ENCODE results near the gene FLOT1. TPM values are rescaled to one million over a fixed set of nuclear protein-coding genes. Genes with fewer than 3 reads are reported as not detected.

Gene FLOT1
- total and polyA plus RNA-seq, 2 donors (not counting 1 experiment from before 2014, with no cell fraction given), result 71.2 to 79.4 TPM

GRCh38 chr6:30721198-30722024, 21.1 kb downstream of the FLOT1 start:
- DNase-seq (peak; percentile 98), ATAC-seq (ENCODE audit: low read depth) (peak; percentile 50)
- Histone ChIP-seq H3K9me3 (ENCODE audit: control extremely low read depth in 1 of 3, control insufficient read depth in 2 of 3, insufficient read depth in 1 of 3, low read length in 2 of 3) (no peaks in the 10 kb centered on the region), H3K27me3 (replicated peaks in 1 of 4; ENCODE audit: control extremely low read depth in 1 of 4, control insufficient read depth in 3 of 4, insufficient read depth in 4 of 4, low read length in 3 of 4) (no peaks in the 10 kb centered on the region), H3K27ac (ENCODE audit: low read length in 2 of 2) (peak overlapping the region; percentile 82 to 84), H3K9ac (ENCODE audit: low read length) (peak overlapping the region; percentile 78), H3K4me3 (ENCODE audit: control extremely low read depth in 1 of 5, extremely low read depth in 1 of 5, insufficient read depth in 1 of 5, low read depth in 2 of 5, low read length in 4 of 5) (peak overlapping the region; percentile 74 to 99 (median 92)), H2AFZ (ENCODE audit: insufficient read depth, low read depth, low read length, poor library complexity, severe bottlenecking) (peak overlapping the region; percentile 63), H3K4me2 (replicated peaks; ENCODE audit: low read depth, low read length, poor library complexity, severe bottlenecking) (peak overlapping the region; percentile 83), H3K36me3 (replicated peaks in 1 of 2; ENCODE audit: control extremely low read depth in 1 of 2, control insufficient read depth in 1 of 2, extremely low read depth in 1 of 2, insufficient read depth in 2 of 2, low read length in 1 of 2) (peaks cover 2 to 36% of the 10 kb centered on the region in 2 experiments), H3K4me1 (ENCODE audit: control insufficient read depth in 2 of 2, insufficient read depth in 2 of 2, low read length in 2 of 2) (peaks cover 27 to 46% of the 10 kb centered on the region in 2 donors), H3K79me2 (ENCODE audit: control insufficient read depth, insufficient read depth, low read length) (peaks cover 72% of the 10 kb centered on the region), H4K20me1 (ENCODE audit: control insufficient read depth, insufficient read depth, low read length, poor library complexity, severe bottlenecking) (peaks cover 44% of the 10 kb centered on the region)
- no peaks in the 10 kb centered on the region for H3K9me3 Mint-ChIP-seq (ENCODE audit: insufficient read depth)
- TF ChIP-seq EZH2 (IDR thresholded peaks at IDR 0.05; ENCODE audit: borderline replicate concordance, insufficient read depth, low read depth, low read length, poor library complexity, severe bottlenecking), result no peak
- TF ChIP-seq, protein P1, sequence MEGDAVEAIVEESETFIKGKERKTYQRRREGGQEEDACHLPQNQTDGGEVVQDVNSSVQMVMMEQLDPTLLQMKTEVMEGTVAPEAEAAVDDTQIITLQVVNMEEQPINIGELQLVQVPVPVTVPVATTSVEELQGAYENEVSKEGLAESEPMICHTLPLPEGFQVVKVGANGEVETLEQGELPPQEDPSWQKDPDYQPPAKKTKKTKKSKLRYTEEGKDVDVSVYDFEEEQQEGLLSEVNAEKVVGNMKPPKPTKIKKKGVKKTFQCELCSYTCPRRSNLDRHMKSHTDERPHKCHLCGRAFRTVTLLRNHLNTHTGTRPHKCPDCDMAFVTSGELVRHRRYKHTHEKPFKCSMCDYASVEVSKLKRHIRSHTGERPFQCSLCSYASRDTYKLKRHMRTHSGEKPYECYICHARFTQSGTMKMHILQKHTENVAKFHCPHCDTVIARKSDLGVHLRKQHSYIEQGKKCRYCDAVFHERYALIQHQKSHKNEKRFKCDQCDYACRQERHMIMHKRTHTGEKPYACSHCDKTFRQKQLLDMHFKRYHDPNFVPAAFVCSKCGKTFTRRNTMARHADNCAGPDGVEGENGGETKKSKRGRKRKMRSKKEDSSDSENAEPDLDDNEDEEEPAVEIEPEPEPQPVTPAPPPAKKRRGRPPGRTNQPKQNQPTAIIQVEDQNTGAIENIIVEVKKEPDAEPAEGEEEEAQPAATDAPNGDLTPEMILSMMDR (IDR thresholded peaks at IDR 0.05), result peak; percentile 25
- intact Hi-C loops (cut with micrococcal nuclease), result loop anchor here (1.0 kb wide), 5 partner anchors 21 to 165 kb away; partner anchors contain the start of genes ABCF1, C6orf136, FLOT1 and GNL1
- peak overlapping the region; percentile 90 for H3K4me3 Mint-ChIP-seq
- WGBS (ENCODE audit: insufficient coverage), result under 1% methylated on average over 63 of the region's 71 CpGs
- ChIA-PET POLR2A (interaction anchor here (0.6 to 9.8 kb wide), 9 partner anchors 15 to 239 kb away, joined by 3 to 216 read pairs (median 6); partner anchors contain the start of genes FLOT1, MRPS18B and PPP1R10), CTCF (interaction anchor here (0.9 to 22.5 kb wide), 21 partner anchors 8 to 366 kb away, joined by 3 to 963 read pairs (median 7); partner anchors contain the start of genes ABCF1, ATAT1, DHX16 and FLOT1)
- H3K27ac Mint-ChIP-seq, result peak overlapping the region; percentile 90
- H3K27me3 Mint-ChIP-seq, result no peaks in the 10 kb centered on the region
- peaks cover 59% of the 10 kb centered on the region for H3K4me1 Mint-ChIP-seq

All from B cell (primary cell).